HepG2 (cell line): ENCODE results near the gene DHX16. TPM values are rescaled to one million over a fixed set of nuclear protein-coding genes. Genes with fewer than 3 reads are reported as not detected.

ENCODE experiments used
- GZF1 ChIP-seq: sonication (generic); formaldehyde crosslinking; IDR thresholded peaks from 2 replicates; pipeline ENCODE4 v1.5.1; 2020; ENCODE audit warnings: mild to moderate bottlenecking, missing genetic modification reagents
- HDAC2 ChIP-seq: sonication (generic); formaldehyde crosslinking; IDR thresholded peaks from 2 replicates; pipeline ENCODE4 v1.4.0; 2020; ENCODE audit warnings: missing genetic modification reagents
- HINFP ChIP-seq: sonication (generic); formaldehyde crosslinking; IDR thresholded peaks from 2 replicates; pipeline ENCODE4 v1.4.0; 2020; ENCODE audit warnings: low read depth, mild to moderate bottlenecking, missing genetic modification reagents
- KLF16 ChIP-seq, 2 experiments: sonication (generic) in 1 of 2; formaldehyde crosslinking in 1 of 2; IDR thresholded peaks; 2 replicates each; pipeline versions ENCODE4 v1.6.1 to v1.8.0; 2016 to 2023; ENCODE audit warnings: missing genetic modification reagents in 2 of 2, missing compliant biosample characterization in 1 of 2
- NFATC3 ChIP-seq: sonication (generic); formaldehyde crosslinking; IDR thresholded peaks from 2 replicates; pipeline ENCODE4 v1.5.1; 2020; ENCODE audit warnings: mild to moderate bottlenecking, missing genetic modification reagents
- NFKB2 ChIP-seq: sonication (generic); formaldehyde crosslinking; IDR thresholded peaks from 2 replicates; pipeline ENCODE4 v1.4.0; 2020; ENCODE audit warnings: missing genetic modification reagents, borderline replicate concordance
- NFKBIZ ChIP-seq: IDR thresholded peaks from 2 replicates; pipeline ENCODE4 v1.6.1; 2018; ENCODE audit warnings: missing genetic modification reagents, missing compliant biosample characterization
- NONO ChIP-seq, 2 experiments: fragments of 450-650 bp in 1 of 2; sonication (generic) in 1 of 2; formaldehyde crosslinking in 1 of 2; IDR thresholded peaks in 1 of 2; conservative IDR thresholded peaks in 1 of 2; 2 replicates each; pipeline versions ENCODE4 v1.6.1 to v1.8.0; 2017 to 2022; ENCODE audit warnings: mild to moderate bottlenecking in 1 of 2, missing genetic modification reagents in 1 of 2, moderate library complexity in 1 of 2
- SSRP1 ChIP-seq: IDR thresholded peaks from 2 replicates; pipeline ENCODE4 v1.6.1; 2016; ENCODE audit warnings: control low read depth
- U2AF1 ChIP-seq: fragments of 200-400 bp; formaldehyde crosslinking; optimal IDR thresholded peaks from 2 replicates; pipeline ENCODE3; 2017; ENCODE audit warnings: mild to moderate bottlenecking, low read depth, low read length
- ZBTB37 ChIP-seq: sonication (generic); formaldehyde crosslinking; IDR thresholded peaks from 2 replicates; pipeline ENCODE4 v1.4.0; 2020; ENCODE audit warnings: mild to moderate bottlenecking, missing genetic modification reagents
- ZBTB49 ChIP-seq: sonication (generic); formaldehyde crosslinking; IDR thresholded peaks from 2 replicates; pipeline ENCODE4 v1.4.0; 2020; ENCODE audit warnings: missing genetic modification reagents, borderline replicate concordance
- ZFP90 ChIP-seq: sonication (generic); formaldehyde crosslinking; IDR thresholded peaks from 2 replicates; pipeline ENCODE4 v1.8.0; 2022; ENCODE audit warnings: missing genetic modification reagents, mild to moderate bottlenecking, inconsistent platforms, borderline replicate concordance
- ZNF484 ChIP-seq: sonication (generic); formaldehyde crosslinking; IDR thresholded peaks from 2 replicates; pipeline ENCODE4 v1.5.1; 2020; ENCODE audit warnings: mild to moderate bottlenecking, low read depth, missing genetic modification reagents, borderline replicate concordance
- ZNF772 ChIP-seq: sonication (generic); formaldehyde crosslinking; IDR thresholded peaks from 2 replicates; pipeline ENCODE4 v1.5.0; 2020; ENCODE audit warnings: mild to moderate bottlenecking, missing genetic modification reagents
- ZNF850 ChIP-seq: sonication (generic); formaldehyde crosslinking; conservative IDR thresholded peaks from 2 replicates; pipeline ENCODE4 v1.9.0; 2021; ENCODE audit warnings: mild to moderate bottlenecking, missing genetic modification reagents
- polyA plus RNA-seq, 8 experiments: library from polyadenylated mRNA; depleted of rRNA in 3 of 8; stranded (reverse) in 7 of 8; unstranded in 1 of 8; fragments of >200 nt; fragmentation: Illumina TruSeq in 4 of 8; extraction: Trizol in 4 of 8; gene quantifications; 2 replicates each; pipeline versions ENCODE4 v1.2.1 to v1.2.3, GENCODE V29; 2011 to 2016; ENCODE audit warnings: low read depth in 4 of 8, missing spikeins in 1 of 8, mixed read lengths in 1 of 8; ENCODE audit not compliant: insufficient read depth in 1 of 8
- total RNA-seq, 5 experiments: library from RNA; depleted of rRNA; stranded (reverse); fragments of >200 nt; fragmentation: Illumina TruSeq; extraction: Trizol; gene quantifications; 2 replicates each; pipeline ENCODE4 v1.2.3, GENCODE V29; 2016; ENCODE audit warnings: low read depth in 1 of 5

DHX16 gene
- total and polyA plus RNA-seq, 2 of the 13 experiments (the other 11 are each of a cell fraction or from before 2014, with no cell fraction given), result 57.0 to 58.5 TPM

GRCh38 chr6:30690403-30691207 is 17.8 kb upstream of the DHX16 start, which contains the start of gene NRM (continued):
- TF ChIP-seq NONO (IDR thresholded peaks at IDR 0.05), result no peak
- peak; percentile 76 for TF ChIP-seq NONO (CRISPR knock-in tag; conservative IDR thresholded peaks at IDR 0.05)
- peak; percentile 61; the same call in 1 of the 2 replicates for TF ChIP-seq GZF1 (CRISPR knock-in tag)
- no peak for TF ChIP-seq U2AF1
- no peak for TF ChIP-seq HINFP (CRISPR knock-in tag)
- TF ChIP-seq ZBTB49 (CRISPR knock-in tag), result no peak
- no peak for TF ChIP-seq NFKBIZ
- peak; percentile 71; the same call in 1 of the 2 replicates for TF ChIP-seq NFKB2 (CRISPR knock-in tag)
- peak in 1 of 2 experiments; percentile 79; a peak in 1 of 4 replicates for TF ChIP-seq KLF16 (CRISPR knock-in tag; IDR thresholded peaks at IDR 0.05)
- 0 out of 2 replicates have a peak, but pooled peaks have one; percentile 62 for TF ChIP-seq ZFP90 (CRISPR knock-in tag)
- no peak for TF ChIP-seq ZNF484
- TF ChIP-seq NFATC3, result 0 out of 2 replicates have a peak, but pooled peaks have one; percentile 30
- peak; percentile 73 for TF ChIP-seq ZNF772 (CRISPR knock-in tag)
- TF ChIP-seq HDAC2 (CRISPR knock-in tag), result peak; percentile 59; the same call in 1 of the 2 replicates
- TF ChIP-seq ZBTB37 (CRISPR knock-in tag), result no peak
- no peak for TF ChIP-seq ZNF850 (CRISPR knock-in tag)
- no peak for TF ChIP-seq SSRP1 (CRISPR knock-in tag)
